GM18951 (cell line): ENCODE data around the gene KLRF1.

Experiments
- POLR2A ChIP-seq: IDR thresholded peaks from 4 replicates; pipeline ENCODE4 v1.6.1; 2011; ENCODE audit warnings: mild to moderate bottlenecking; ENCODE audit not compliant: insufficient read length, insufficient read depth; ENCODE audit errors: extremely low read depth
- in situ Hi-C: fragments of 300-500 bp; cut with MboI; formaldehyde crosslinking; loops from one replicate; pipeline ENCODE4 v1.12.0; 2022; ENCODE audit warnings: low sequenced_read_pairs, mixed read lengths, inconsistent platforms; ENCODE audit not compliant: unreplicated experiment

Gene KLRF1

GRCh38 chr12:9795945-9796344, 31.3 kb upstream of the KLRF1 start:
- TF ChIP-seq POLR2A = no peak
- in situ Hi-C loops = loop anchor here (5.0 kb wide), 1 partner anchor 44 kb away; no protein-coding TSS in a partner anchor

GRCh38 chr12:9796346-9796745, 30.9 kb upstream of the KLRF1 start:
- TF ChIP-seq POLR2A = no peak
- in situ Hi-C loops = loop anchor here (5.0 kb wide), 1 partner anchor 44 kb away; no protein-coding TSS in a partner anchor

DNA sequence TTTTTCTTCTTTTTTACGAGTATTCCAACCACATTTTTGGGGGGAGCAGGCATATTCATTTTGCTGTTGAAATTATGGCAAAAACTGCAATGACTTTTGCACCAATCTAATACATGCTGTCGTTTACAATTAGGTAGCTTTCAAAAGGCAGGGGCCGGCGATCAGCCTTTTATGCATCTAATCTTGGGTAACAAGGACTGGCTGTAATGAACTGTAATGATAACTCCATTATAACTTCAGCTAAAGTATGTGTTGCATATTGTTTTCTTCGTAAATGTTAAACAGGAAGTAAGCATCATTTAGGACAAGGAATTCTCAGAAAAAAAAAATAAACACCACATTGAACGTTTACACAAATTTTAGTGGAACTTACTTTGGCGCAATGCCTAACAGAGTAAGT, 30.3 kb upstream of the KLRF1 start:
- TF ChIP-seq POLR2A = no peak

GRCh38 chr12:9797722-9798619, 29.3 kb upstream of the KLRF1 start:
- in situ Hi-C loops = loop anchor here (5.0 kb wide), 1 partner anchor 46 kb away; no protein-coding TSS in a partner anchor
- TF ChIP-seq POLR2A = no peak

More for the DNA sequence above, 30.3 kb upstream of the KLRF1 start:
- in situ Hi-C loops = loop anchor here (5.0 kb wide), 1 partner anchor 45 kb away; no protein-coding TSS in a partner anchor

GRCh38 chr12:9799961-9800360, 27.3 kb upstream of the KLRF1 start:
- TF ChIP-seq POLR2A = no peak
- in situ Hi-C loops = loop anchor here (5.0 to 25.0 kb wide), 2 partner anchors 48 to 337 kb away; partner anchors contain the start of gene CLEC7A

GRCh38 chr12:9805883-9806282, 21.4 kb upstream of the KLRF1 start:
- TF ChIP-seq POLR2A = no peak
- in situ Hi-C loops = loop anchor here (25.0 kb wide), 1 partner anchor 331 kb away; the partner anchor contains the start of gene CLEC7A

- in situ Hi-C loops = loop anchor here (25.0 kb wide), 1 partner anchor 331 kb away; the partner anchor contains the start of gene CLEC7A
- no peak for TF ChIP-seq POLR2A
Measured at GRCh38 chr12:9806714-9807113, 20.6 kb upstream of the KLRF1 start.

- in situ Hi-C loops = loop anchor here (25.0 kb wide), 1 partner anchor 329 kb away; the partner anchor contains the start of gene CLEC7A
- no peak for TF ChIP-seq POLR2A
Measured at GRCh38 chr12:9808504-9808903, 18.8 kb upstream of the KLRF1 start.

GRCh38 chr12:9809338-9809737, 17.9 kb upstream of the KLRF1 start:
- in situ Hi-C loops = loop anchor here (25.0 kb wide), 1 partner anchor 328 kb away; the partner anchor contains the start of gene CLEC7A
- TF ChIP-seq POLR2A = no peak

GRCh38 chr12:9809866-9810265, 17.4 kb upstream of the KLRF1 start:
- no peak for TF ChIP-seq POLR2A
- in situ Hi-C loops = loop anchor here (25.0 kb wide), 1 partner anchor 327 kb away; the partner anchor contains the start of gene CLEC7A

DNA sequence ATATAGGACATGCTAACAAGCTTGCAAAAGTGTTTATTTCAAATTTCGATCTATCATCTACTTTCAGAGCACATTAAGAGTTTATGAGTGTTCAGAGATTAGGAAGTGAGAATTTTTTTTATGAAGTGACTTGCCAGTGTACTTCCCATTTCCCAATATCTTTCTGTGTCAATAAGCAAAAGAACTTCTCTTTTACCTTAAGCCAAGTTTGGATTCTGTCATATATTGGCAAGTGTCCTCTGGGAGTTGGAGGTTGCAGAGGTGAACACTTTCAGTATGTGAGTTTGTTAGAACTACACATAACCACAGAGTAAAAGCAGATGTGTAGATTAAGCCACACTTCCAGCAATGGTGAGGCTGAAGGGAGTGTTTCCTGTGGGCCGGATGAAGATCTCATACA, 16.6 kb upstream of the KLRF1 start:
- no peak for TF ChIP-seq POLR2A
- in situ Hi-C loops = loop anchor here (25.0 kb wide), 1 partner anchor 327 kb away; the partner anchor contains the start of gene CLEC7A

GRCh38 chr12:9811621-9812020, 15.7 kb upstream of the KLRF1 start:
- TF ChIP-seq POLR2A = no peak
- in situ Hi-C loops = loop anchor here (25.0 kb wide), 1 partner anchor 326 kb away; the partner anchor contains the start of gene CLEC7A

DNA sequence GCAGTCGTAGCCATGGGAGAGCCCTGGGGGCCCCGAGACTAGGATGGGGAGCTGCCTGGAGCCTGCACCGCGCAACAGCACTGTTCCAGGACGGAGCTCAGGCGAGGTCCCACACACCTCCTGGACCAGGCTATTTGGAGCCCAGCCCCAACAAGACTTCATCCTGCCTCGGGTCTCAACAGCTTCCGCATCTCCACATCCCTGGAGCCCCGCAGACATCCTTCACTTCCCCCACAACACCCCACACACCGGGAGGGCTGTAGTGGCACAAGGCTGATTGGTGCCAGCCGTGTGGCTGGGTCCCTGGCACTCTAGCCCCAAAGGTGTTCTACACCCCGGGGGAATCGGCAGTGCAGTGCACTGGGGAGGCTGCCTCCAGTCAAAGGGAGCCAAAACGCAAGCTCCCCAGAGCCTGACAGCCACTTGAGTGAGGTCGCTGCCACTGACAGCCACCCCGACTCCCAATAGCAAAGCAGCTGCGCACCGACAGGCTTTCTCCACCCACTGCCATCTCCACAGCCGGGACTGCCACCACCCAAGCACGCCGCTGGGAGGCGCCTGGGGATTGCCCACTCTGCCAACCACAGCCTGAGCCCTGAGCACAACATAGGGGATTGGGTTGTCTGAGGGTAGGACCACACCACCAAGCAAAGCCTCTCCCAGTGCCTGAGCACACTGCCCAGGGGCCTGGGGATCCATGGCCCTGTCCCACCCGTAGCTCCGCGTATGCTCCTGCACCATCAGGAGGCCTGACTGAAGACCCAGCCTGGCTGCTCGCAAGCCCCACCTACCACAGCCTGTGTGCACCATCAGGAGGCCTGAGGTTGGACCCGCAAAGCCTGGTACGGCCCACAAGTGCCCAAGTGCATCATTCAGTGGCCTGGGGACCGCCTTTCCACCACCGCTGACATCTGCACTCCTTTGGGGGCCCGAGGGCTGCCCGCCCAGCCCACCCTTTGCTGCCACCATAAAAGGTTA, 13.2 kb upstream of the KLRF1 start:
- in situ Hi-C loops = loop anchor here (25.0 kb wide), 1 partner anchor 323 kb away; the partner anchor contains the start of gene CLEC7A
- no peak for TF ChIP-seq POLR2A
